ENCODE measurements around the gene GARIN5B. TPM values are rescaled to one million over a fixed set of nuclear protein-coding genes. Genes with fewer than 3 reads are reported as not detected.

The GARIN5B gene
- total RNA-seq, 2 donors from 2014 or later = 1.5 TPM; not detected in 1

- DNase-seq (ENCODE audit: low spot score) = no peak
- Histone ChIP-seq H3K36me3 (no peaks in the 10 kb centered on the region), H3K27me3 (replicated peaks; ENCODE audit: insufficient read depth) (peaks cover 9% of the 10 kb centered on the region), H3K9me3 (no peaks in the 10 kb centered on the region), H3K4me1 (replicated peaks) (peaks cover 4% of the 10 kb centered on the region), H3K4me3 (no peak overlapping the region), H3K27ac (no peak overlapping the region)
- intact Hi-C loops (cut with DNase I) = no loop called here
- TF ChIP-seq, protein P1, sequence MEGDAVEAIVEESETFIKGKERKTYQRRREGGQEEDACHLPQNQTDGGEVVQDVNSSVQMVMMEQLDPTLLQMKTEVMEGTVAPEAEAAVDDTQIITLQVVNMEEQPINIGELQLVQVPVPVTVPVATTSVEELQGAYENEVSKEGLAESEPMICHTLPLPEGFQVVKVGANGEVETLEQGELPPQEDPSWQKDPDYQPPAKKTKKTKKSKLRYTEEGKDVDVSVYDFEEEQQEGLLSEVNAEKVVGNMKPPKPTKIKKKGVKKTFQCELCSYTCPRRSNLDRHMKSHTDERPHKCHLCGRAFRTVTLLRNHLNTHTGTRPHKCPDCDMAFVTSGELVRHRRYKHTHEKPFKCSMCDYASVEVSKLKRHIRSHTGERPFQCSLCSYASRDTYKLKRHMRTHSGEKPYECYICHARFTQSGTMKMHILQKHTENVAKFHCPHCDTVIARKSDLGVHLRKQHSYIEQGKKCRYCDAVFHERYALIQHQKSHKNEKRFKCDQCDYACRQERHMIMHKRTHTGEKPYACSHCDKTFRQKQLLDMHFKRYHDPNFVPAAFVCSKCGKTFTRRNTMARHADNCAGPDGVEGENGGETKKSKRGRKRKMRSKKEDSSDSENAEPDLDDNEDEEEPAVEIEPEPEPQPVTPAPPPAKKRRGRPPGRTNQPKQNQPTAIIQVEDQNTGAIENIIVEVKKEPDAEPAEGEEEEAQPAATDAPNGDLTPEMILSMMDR (IDR thresholded peaks at IDR 0.05) = no peak
- TF ChIP-seq POLR2A (IDR thresholded peaks at IDR 0.05) = no peak
- TF ChIP-seq POLR2AphosphoS5 (IDR thresholded peaks at IDR 0.05) = no peak
- WGBS = 65% methylated on average over 9 of the region's 11 CpGs
Measured at GRCh38 chr19:55379174-55379573, 16.1 kb upstream of the GARIN5B start.

- no peak overlapping the region for H3K27ac ChIP-seq
- no peak for DNase-seq (ENCODE audit: low spot score)
- H3K9me3 ChIP-seq = no peaks in the 10 kb centered on the region
- no peaks in the 10 kb centered on the region for H3K36me3 ChIP-seq
- TF ChIP-seq POLR2A (IDR thresholded peaks at IDR 0.05) = no peak
- TF ChIP-seq, protein P1 (IDR thresholded peaks at IDR 0.05) = no peak
- no peak for TF ChIP-seq POLR2AphosphoS5 (IDR thresholded peaks at IDR 0.05)
- WGBS = 18% methylated on average over 36 of the region's 43 CpGs
- intact Hi-C loops (cut with DNase I) = no loop called here
- peaks cover 21% of the 10 kb centered on the region for H3K27me3 ChIP-seq (replicated peaks; ENCODE audit: insufficient read depth)
- H3K4me3 ChIP-seq = no peak overlapping the region
- H3K4me1 ChIP-seq (replicated peaks) = no peaks in the 10 kb centered on the region
Measured at GRCh38 chr19:55377356-55378131, 14.5 kb upstream of the GARIN5B start.

GRCh38 chr19:55376241-55376933 is 13.3 kb upstream of the GARIN5B start, which contains the start of gene TMEM190:
TSS of gene TMEM190 (plus strand) at chr19:55376826. CDS start at chr19:55376854, 28 bp downstream.
- WGBS = 57% methylated on average over 18 of the region's 21 CpGs
- Histone ChIP-seq H3K27ac (no peak within 1 kb of the TSS), H3K4me3 (no peak within 1 kb of the TSS), H3K4me1 (replicated peaks) (no peaks in the 10 kb centered on the region), H3K9me3 (no peaks in the 10 kb centered on the region), H3K36me3 (no peaks in the 10 kb centered on the region), H3K27me3 (replicated peaks; ENCODE audit: insufficient read depth) (peaks cover 31% of the 10 kb centered on the region)
- intact Hi-C loops (cut with DNase I) = no loop called here
- TF ChIP-seq, protein P1 (IDR thresholded peaks at IDR 0.05) = no peak
- TF ChIP-seq POLR2A (IDR thresholded peaks at IDR 0.05) (no peak), POLR2AphosphoS5 (IDR thresholded peaks at IDR 0.05) (no peak)
- no peak for DNase-seq (ENCODE audit: low spot score)

DNA sequence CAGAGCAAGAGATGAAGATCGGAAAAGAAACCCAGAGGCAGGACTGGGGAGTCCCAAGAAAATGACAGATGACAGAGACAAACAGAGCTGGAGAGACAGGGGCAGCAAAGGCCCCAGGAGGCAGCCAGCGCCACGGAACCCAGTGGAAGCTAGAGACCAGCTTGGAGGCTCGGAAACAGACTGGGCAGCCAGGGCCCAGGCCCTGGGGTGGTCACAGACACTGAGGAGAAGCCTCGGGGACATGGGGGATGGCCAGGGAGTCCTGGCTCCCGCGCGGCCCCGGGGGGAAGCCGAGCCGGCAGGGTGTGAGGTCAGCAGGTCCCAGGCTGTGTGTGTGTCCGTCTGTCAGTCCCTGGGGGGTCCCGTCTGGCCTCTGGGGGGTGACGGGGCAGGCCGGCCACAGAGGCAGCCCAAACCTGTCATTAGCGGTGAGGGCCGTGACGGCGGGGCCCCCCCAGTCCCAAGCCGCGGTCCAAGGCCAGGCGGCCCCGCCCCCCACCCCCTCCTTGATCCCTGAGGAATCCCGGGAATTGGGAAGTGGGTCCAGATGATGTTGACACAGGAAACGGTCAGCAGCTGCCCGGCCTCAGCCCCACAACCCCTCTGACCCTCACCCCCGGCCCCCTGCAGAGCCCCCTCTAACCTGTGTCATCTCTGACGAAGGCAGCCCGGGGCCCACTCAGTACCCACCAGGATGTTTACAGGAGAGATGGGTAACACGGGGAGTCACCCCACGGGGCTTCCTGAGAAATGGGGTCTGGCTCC is 11.1 kb upstream of the GARIN5B start:
- 18% methylated on average over 24 of the region's 31 CpGs for WGBS
- no peak for DNase-seq (ENCODE audit: low spot score)
- H3K27me3 ChIP-seq (replicated peaks; ENCODE audit: insufficient read depth) = peaks cover 44% of the 10 kb centered on the region
- TF ChIP-seq POLR2AphosphoS5 (IDR thresholded peaks at IDR 0.05) = no peak
- TF ChIP-seq, protein P1 (IDR thresholded peaks at IDR 0.05) = no peak
- no peak for TF ChIP-seq POLR2A (IDR thresholded peaks at IDR 0.05)
- H3K27ac ChIP-seq = no peak overlapping the region
- no peak overlapping the region for H3K4me3 ChIP-seq
- no peaks in the 10 kb centered on the region for H3K9me3 ChIP-seq
- no peaks in the 10 kb centered on the region for H3K36me3 ChIP-seq
- intact Hi-C loops (cut with DNase I) = no loop called here
- peaks cover 4% of the 10 kb centered on the region for H3K4me1 ChIP-seq (replicated peaks)

Data from prostate gland (tissue), 2 donors.